Liver (tissue), 9 donors: ENCODE results near the gene PPL. TPM values are rescaled to one million over a fixed set of nuclear protein-coding genes. Genes with fewer than 3 reads are reported as not detected.

Experiments used
- DNase-seq: peaks from one replicate; pipeline ENCODE4 v3.0.0-alpha.2; 2017; ENCODE audit warnings: low spot score
- H3K27ac ChIP-seq, 2 donors: one replicate each; pipeline ENCODE4 v1.7.0; 2013; ENCODE audit warnings: inconsistent platforms in 2 of 2, low read length in 2 of 2, control low read depth in 1 of 2, low read depth in 1 of 2, mild to moderate bottlenecking in 1 of 2
- H3K27me3 ChIP-seq, 4 donors: one replicate each; pipeline versions ENCODE4 v1.6.1 to v1.7.0; 2013; ENCODE audit warnings: low read length in 3 of 4, inconsistent platforms in 1 of 4, mild to moderate bottlenecking in 1 of 4, moderate library complexity in 1 of 4; ENCODE audit not compliant: control insufficient read depth in 4 of 4, insufficient read depth in 4 of 4
- H3K36me3 ChIP-seq, 4 donors: one replicate each; pipeline versions ENCODE4 v1.6.1 to v1.7.0; 2013; ENCODE audit warnings: low read length in 3 of 4, mild to moderate bottlenecking in 3 of 4, low read depth in 1 of 4, moderate library complexity in 1 of 4; ENCODE audit not compliant: control insufficient read depth in 4 of 4, insufficient read depth in 3 of 4
- H3K4me1 ChIP-seq, 4 donors: one replicate each; pipeline versions ENCODE4 v1.6.1 to v1.7.0; 2013; ENCODE audit warnings: low read length in 3 of 4, mild to moderate bottlenecking in 3 of 4, moderate library complexity in 1 of 4; ENCODE audit not compliant: control insufficient read depth in 4 of 4, insufficient read depth in 4 of 4
- H3K4me3 ChIP-seq, 3 donors: one replicate each; pipeline versions ENCODE4 v1.6.1 to v1.7.0; 2013; ENCODE audit warnings: low read length in 3 of 3, control low read depth in 1 of 3, low read depth in 1 of 3, mild to moderate bottlenecking in 1 of 3
- H3K9ac ChIP-seq, 2 donors: one replicate each; pipeline ENCODE4 v1.7.0; 2013; ENCODE audit warnings: low read length in 2 of 2, mild to moderate bottlenecking in 2 of 2, moderate library complexity in 2 of 2, control low read depth in 1 of 2, low read depth in 1 of 2
- H3K9me3 ChIP-seq, 4 donors: one replicate each; pipeline versions ENCODE4 v1.6.1 to v1.7.0; 2013; ENCODE audit warnings: low read length in 3 of 4; ENCODE audit not compliant: control insufficient read depth in 4 of 4
- ATF3 ChIP-seq: IDR thresholded peaks from 2 replicates; pipeline ENCODE4 v1.6.1; 2016; ENCODE audit warnings: antibody characterized with exemption
- EGR1 ChIP-seq, 2 donors: IDR thresholded peaks; 2 replicates each; pipeline ENCODE4 v1.6.1; 2016 to 2018; ENCODE audit warnings: antibody characterized with exemption in 2 of 2, low read depth in 2 of 2
- FOXA1 ChIP-seq: IDR thresholded peaks from 2 replicates; pipeline ENCODE4 v1.6.1; 2016; ENCODE audit warnings: antibody characterized with exemption
- FOXA2 ChIP-seq: IDR thresholded peaks from 2 replicates; pipeline ENCODE4 v1.6.1; 2016; ENCODE audit warnings: antibody characterized with exemption
- GABPA ChIP-seq, 2 donors: IDR thresholded peaks in 1 of 2; conservative IDR thresholded peaks in 1 of 2; 2 replicates each; pipeline ENCODE4 v1.6.1; 2016; ENCODE audit warnings: antibody characterized with exemption in 2 of 2, mild to moderate bottlenecking in 1 of 2, moderate library complexity in 1 of 2
- HNF4A ChIP-seq, 2 donors: conservative IDR thresholded peaks; 2 replicates each; pipeline ENCODE4 v1.6.1; 2016; ENCODE audit warnings: antibody characterized with exemption in 2 of 2, mild to moderate bottlenecking in 2 of 2
- HNF4G ChIP-seq: IDR thresholded peaks from 2 replicates; pipeline ENCODE4 v1.6.1; 2016; ENCODE audit warnings: antibody characterized with exemption
- JUND ChIP-seq, 2 donors: IDR thresholded peaks; 2 replicates each; pipeline ENCODE4 v1.6.1; 2016; ENCODE audit warnings: antibody characterized with exemption in 2 of 2
- MAX ChIP-seq: IDR thresholded peaks from 2 replicates; pipeline ENCODE4 v1.6.1; 2016; ENCODE audit warnings: antibody characterized with exemption
- NR2F2 ChIP-seq: IDR thresholded peaks from 2 replicates; pipeline ENCODE4 v1.6.1; 2016; ENCODE audit warnings: antibody characterized with exemption
- RAD21 ChIP-seq, 2 donors: IDR thresholded peaks; 2 replicates each; pipeline ENCODE4 v1.6.1; 2016; ENCODE audit warnings: antibody characterized with exemption in 2 of 2, mild to moderate bottlenecking in 2 of 2
- RXRA ChIP-seq, 2 donors: IDR thresholded peaks; 2 replicates each; pipeline ENCODE4 v1.6.1; 2017 to 2018; ENCODE audit warnings: antibody characterized with exemption in 2 of 2, mild to moderate bottlenecking in 1 of 2
- SP1 ChIP-seq: IDR thresholded peaks from 2 replicates; pipeline ENCODE4 v1.6.1; 2018; ENCODE audit warnings: antibody characterized with exemption, mild to moderate bottlenecking
- TAF1 ChIP-seq: conservative IDR thresholded peaks from 2 replicates; pipeline ENCODE4 v1.6.1; 2016; ENCODE audit warnings: antibody characterized with exemption, mild to moderate bottlenecking
- YY1 ChIP-seq: IDR thresholded peaks from 2 replicates; pipeline ENCODE4 v1.6.1; 2016; ENCODE audit warnings: antibody characterized with exemption, mild to moderate bottlenecking
- ZBTB33 ChIP-seq: IDR thresholded peaks from 2 replicates; pipeline ENCODE4 v1.6.1; 2016; ENCODE audit warnings: antibody characterized with exemption
- WGBS: extraction: QIAGEN DNeasy Blood & Tissue Kit; methylation state at CpG from one replicate; pipeline ENCODE4 v1.1.7; 2013; 5-methylcytosine and 5-hydroxymethylcytosine counted together
- polyA plus RNA-seq, 2 donors: library from polyadenylated mRNA; stranded (reverse) in 1 of 2; unstranded in 1 of 2; fragments of 200-250 nt in 1 of 2; fragments of >200 nt in 1 of 2; fragmentation: Nextera tagmentation in 1 of 2; extraction: Ambion mirVana in 1 of 2; gene quantifications; one replicate each; pipeline versions ENCODE4 v1.2.1 to v1.2.3, GENCODE V29; 2013 to 2015
- total RNA-seq, 2 donors: library from RNA; depleted of rRNA; stranded (reverse); fragments of >200 nt; gene quantifications; one replicate each; pipeline ENCODE4 v1.2.3, GENCODE V29; 2014
- TF ChIP-seq, protein P1 (sequence below): fragments of 150-350 bp; IDR thresholded peaks from 2 replicates; pipeline ENCODE4 v1.5.1; 2017; ENCODE audit warnings: improper control_type of control experiment, low read depth, low read length; ENCODE audit not compliant: missing input control
- TF ChIP-seq, protein P2 (sequence below): IDR thresholded peaks from 2 replicates; pipeline ENCODE4 v1.6.1; 2016; ENCODE audit warnings: antibody characterized with exemption, mild to moderate bottlenecking
- donor health status: healthy.
- donor health status: healthy.
- donor health status: healthy.
- donor health status: healthy.
- donor health status: healthy.

The PPL gene
- total and polyA plus RNA-seq, 4 donors: 2.1 to 26.0 (median 6.1) TPM

GRCh38 chr16:4946917-4947316 lies 10.0 kb upstream of the PPL start:
- no peaks in the 10 kb centered on the region for H3K27me3 ChIP-seq
- peaks cover 4 to 15% (median 10%) of the 10 kb centered on the region in 4 donors for H3K4me1 ChIP-seq
- DNase-seq: no peak
- no peak for TF ChIP-seq ATF3
- no peak for TF ChIP-seq JUND (IDR thresholded peaks at IDR 0.05)
- no peak for TF ChIP-seq GABPA (IDR thresholded peaks at IDR 0.05 in 1 of 2, conservative IDR thresholded peaks at IDR 0.05 in 1 of 2)
- no peak for TF ChIP-seq FOXA1
- TF ChIP-seq, protein P1, sequence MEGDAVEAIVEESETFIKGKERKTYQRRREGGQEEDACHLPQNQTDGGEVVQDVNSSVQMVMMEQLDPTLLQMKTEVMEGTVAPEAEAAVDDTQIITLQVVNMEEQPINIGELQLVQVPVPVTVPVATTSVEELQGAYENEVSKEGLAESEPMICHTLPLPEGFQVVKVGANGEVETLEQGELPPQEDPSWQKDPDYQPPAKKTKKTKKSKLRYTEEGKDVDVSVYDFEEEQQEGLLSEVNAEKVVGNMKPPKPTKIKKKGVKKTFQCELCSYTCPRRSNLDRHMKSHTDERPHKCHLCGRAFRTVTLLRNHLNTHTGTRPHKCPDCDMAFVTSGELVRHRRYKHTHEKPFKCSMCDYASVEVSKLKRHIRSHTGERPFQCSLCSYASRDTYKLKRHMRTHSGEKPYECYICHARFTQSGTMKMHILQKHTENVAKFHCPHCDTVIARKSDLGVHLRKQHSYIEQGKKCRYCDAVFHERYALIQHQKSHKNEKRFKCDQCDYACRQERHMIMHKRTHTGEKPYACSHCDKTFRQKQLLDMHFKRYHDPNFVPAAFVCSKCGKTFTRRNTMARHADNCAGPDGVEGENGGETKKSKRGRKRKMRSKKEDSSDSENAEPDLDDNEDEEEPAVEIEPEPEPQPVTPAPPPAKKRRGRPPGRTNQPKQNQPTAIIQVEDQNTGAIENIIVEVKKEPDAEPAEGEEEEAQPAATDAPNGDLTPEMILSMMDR: no peak
- no peak for TF ChIP-seq YY1
- no peak for TF ChIP-seq EGR1 (IDR thresholded peaks at IDR 0.05; ENCODE audit: low read depth in 2 of 2)
- no peak for TF ChIP-seq FOXA2
- H3K36me3 ChIP-seq: no peaks in the 10 kb centered on the region
- H3K27ac ChIP-seq: no peak overlapping the region
- no peak overlapping the region for H3K9ac ChIP-seq
- no peaks in the 10 kb centered on the region for H3K9me3 ChIP-seq
- no peak overlapping the region for H3K4me3 ChIP-seq

DNA sequence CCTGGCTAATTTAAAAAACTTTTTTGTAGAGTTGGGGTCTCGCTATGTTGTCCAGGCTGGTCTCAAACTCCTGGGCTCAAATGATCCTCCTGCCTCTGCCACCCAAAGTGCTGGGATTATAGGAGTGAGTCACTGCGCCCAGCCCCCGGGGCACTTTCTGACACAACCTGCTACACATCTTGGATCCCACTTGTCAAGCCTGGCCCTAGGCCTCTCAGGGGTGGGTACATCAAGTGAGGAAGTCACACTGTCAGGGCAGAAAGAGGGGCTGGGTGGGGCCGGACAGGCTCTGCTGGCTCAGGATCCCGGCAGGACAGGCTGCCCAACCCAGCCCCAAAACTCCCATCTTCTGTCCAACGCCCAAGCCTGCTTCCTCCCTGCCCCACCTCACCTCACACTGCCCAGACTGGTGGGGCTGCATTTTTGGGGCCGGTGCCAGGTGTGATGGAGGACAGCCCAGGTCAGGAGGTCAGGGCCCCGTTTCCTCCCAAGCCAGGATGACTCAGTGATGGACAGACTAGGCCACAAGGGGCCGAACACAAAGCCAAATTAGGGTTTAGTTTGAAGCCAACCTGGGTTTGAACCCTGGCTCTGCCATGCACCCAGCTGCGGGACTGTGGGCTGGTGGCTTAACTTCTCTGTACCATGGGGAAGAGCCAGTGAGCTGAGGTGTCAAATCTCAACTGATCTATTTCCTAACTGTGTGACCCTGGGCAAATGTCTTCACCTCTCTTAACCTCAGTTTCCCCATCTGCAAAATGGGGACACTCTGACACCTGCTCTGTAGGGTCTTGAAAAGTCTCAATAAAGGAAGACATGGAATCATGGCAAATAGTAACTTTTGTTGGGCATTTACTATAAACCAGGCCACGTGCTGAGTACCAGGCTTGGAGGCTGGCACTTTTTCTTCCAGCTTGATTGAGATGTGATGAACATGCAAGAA lies 8.9 kb upstream of the PPL start:
- 76% methylated on average over 11 of the region's 11 CpGs for WGBS
- no peak for TF ChIP-seq RXRA (IDR thresholded peaks at IDR 0.05)
- no peak for TF ChIP-seq MAX
- no peak for TF ChIP-seq YY1
- TF ChIP-seq EGR1 (IDR thresholded peaks at IDR 0.05; ENCODE audit: low read depth in 2 of 2): no peak
- TF ChIP-seq HNF4G: no peak
- TF ChIP-seq GABPA (IDR thresholded peaks at IDR 0.05 in 1 of 2, conservative IDR thresholded peaks at IDR 0.05 in 1 of 2): no peak
- no peak for TF ChIP-seq ATF3
- no peak for TF ChIP-seq FOXA2
- TF ChIP-seq SP1: no peak
- TF ChIP-seq ZBTB33: no peak
- TF ChIP-seq TAF1: no peak
- TF ChIP-seq JUND (IDR thresholded peaks at IDR 0.05): no peak
- TF ChIP-seq RAD21 (IDR thresholded peaks at IDR 0.05): no peak
- no peak for TF ChIP-seq FOXA1
- TF ChIP-seq NR2F2: no peak
- TF ChIP-seq, protein P2, sequence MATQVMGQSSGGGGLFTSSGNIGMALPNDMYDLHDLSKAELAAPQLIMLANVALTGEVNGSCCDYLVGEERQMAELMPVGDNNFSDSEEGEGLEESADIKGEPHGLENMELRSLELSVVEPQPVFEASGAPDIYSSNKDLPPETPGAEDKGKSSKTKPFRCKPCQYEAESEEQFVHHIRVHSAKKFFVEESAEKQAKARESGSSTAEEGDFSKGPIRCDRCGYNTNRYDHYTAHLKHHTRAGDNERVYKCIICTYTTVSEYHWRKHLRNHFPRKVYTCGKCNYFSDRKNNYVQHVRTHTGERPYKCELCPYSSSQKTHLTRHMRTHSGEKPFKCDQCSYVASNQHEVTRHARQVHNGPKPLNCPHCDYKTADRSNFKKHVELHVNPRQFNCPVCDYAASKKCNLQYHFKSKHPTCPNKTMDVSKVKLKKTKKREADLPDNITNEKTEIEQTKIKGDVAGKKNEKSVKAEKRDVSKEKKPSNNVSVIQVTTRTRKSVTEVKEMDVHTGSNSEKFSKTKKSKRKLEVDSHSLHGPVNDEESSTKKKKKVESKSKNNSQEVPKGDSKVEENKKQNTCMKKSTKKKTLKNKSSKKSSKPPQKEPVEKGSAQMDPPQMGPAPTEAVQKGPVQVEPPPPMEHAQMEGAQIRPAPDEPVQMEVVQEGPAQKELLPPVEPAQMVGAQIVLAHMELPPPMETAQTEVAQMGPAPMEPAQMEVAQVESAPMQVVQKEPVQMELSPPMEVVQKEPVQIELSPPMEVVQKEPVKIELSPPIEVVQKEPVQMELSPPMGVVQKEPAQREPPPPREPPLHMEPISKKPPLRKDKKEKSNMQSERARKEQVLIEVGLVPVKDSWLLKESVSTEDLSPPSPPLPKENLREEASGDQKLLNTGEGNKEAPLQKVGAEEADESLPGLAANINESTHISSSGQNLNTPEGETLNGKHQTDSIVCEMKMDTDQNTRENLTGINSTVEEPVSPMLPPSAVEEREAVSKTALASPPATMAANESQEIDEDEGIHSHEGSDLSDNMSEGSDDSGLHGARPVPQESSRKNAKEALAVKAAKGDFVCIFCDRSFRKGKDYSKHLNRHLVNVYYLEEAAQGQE: no peak
- TF ChIP-seq HNF4A (conservative IDR thresholded peaks at IDR 0.05): no peak
- TF ChIP-seq, protein P1: no peak
- Histone ChIP-seq H3K4me1 (peaks cover 4 to 15% (median 10%) of the 10 kb centered on the region in 4 donors), H3K9me3 (no peaks in the 10 kb centered on the region), H3K36me3 (no peaks in the 10 kb centered on the region), H3K27ac (no peak overlapping the region), H3K27me3 (no peaks in the 10 kb centered on the region), H3K9ac (no peak overlapping the region), H3K4me3 (no peak overlapping the region)
- no peak for DNase-seq
